PFSK-1 (cell line): ENCODE measurements around the gene TFAM.

Experiments
- FOXP2 ChIP-seq: optimal IDR thresholded peaks from 2 replicates; pipeline ENCODE3; 2011; ENCODE audit warnings: borderline replicate concordance, control low read depth, inconsistent platforms; ENCODE audit not compliant: insufficient read depth; ENCODE audit errors: extremely low read length, extremely low read depth
- POLR2AphosphoS5 ChIP-seq: IDR thresholded peaks from 2 replicates; pipeline ENCODE4 v1.6.1; 2012; ENCODE audit warnings: low read depth, mild to moderate bottlenecking, control low read depth, low read length, moderate library complexity
- SIN3A ChIP-seq: IDR thresholded peaks from 2 replicates; pipeline ENCODE4 v1.6.1; 2012; ENCODE audit warnings: mild to moderate bottlenecking, low read length, moderate library complexity, borderline replicate concordance; ENCODE audit not compliant: insufficient read depth
- TAF1 ChIP-seq: IDR thresholded peaks from 2 replicates; pipeline ENCODE4 v1.6.1; 2012; ENCODE audit warnings: low read length, control low read depth, borderline replicate concordance; ENCODE audit not compliant: insufficient read depth
- TF ChIP-seq, protein P1 (sequence below), 2 experiments: IDR thresholded peaks; 2 replicates each; pipeline versions ENCODE4 v1.6.1 to v1.8.0; 2011 to 2012; ENCODE audit warnings: low read depth in 2 of 2, low read length in 2 of 2, control low read depth in 1 of 2, inconsistent platforms in 1 of 2, mild to moderate bottlenecking in 1 of 2, moderate library complexity in 1 of 2; ENCODE audit not compliant: insufficient read depth in 1 of 2

Gene TFAM

GRCh38 chr10:58444321-58444720 lies 59.1 kb downstream of the TFAM start:
- no peak for TF ChIP-seq FOXP2
- TF ChIP-seq POLR2AphosphoS5 = no peak
- no peak for TF ChIP-seq TAF1
- no peak for TF ChIP-seq SIN3A
- TF ChIP-seq, protein P1, sequence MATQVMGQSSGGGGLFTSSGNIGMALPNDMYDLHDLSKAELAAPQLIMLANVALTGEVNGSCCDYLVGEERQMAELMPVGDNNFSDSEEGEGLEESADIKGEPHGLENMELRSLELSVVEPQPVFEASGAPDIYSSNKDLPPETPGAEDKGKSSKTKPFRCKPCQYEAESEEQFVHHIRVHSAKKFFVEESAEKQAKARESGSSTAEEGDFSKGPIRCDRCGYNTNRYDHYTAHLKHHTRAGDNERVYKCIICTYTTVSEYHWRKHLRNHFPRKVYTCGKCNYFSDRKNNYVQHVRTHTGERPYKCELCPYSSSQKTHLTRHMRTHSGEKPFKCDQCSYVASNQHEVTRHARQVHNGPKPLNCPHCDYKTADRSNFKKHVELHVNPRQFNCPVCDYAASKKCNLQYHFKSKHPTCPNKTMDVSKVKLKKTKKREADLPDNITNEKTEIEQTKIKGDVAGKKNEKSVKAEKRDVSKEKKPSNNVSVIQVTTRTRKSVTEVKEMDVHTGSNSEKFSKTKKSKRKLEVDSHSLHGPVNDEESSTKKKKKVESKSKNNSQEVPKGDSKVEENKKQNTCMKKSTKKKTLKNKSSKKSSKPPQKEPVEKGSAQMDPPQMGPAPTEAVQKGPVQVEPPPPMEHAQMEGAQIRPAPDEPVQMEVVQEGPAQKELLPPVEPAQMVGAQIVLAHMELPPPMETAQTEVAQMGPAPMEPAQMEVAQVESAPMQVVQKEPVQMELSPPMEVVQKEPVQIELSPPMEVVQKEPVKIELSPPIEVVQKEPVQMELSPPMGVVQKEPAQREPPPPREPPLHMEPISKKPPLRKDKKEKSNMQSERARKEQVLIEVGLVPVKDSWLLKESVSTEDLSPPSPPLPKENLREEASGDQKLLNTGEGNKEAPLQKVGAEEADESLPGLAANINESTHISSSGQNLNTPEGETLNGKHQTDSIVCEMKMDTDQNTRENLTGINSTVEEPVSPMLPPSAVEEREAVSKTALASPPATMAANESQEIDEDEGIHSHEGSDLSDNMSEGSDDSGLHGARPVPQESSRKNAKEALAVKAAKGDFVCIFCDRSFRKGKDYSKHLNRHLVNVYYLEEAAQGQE (IDR thresholded peaks at IDR 0.05; ENCODE audit: insufficient read depth in 1 of 2, low read depth in 2 of 2, low read length in 2 of 2) = no peak

DNA sequence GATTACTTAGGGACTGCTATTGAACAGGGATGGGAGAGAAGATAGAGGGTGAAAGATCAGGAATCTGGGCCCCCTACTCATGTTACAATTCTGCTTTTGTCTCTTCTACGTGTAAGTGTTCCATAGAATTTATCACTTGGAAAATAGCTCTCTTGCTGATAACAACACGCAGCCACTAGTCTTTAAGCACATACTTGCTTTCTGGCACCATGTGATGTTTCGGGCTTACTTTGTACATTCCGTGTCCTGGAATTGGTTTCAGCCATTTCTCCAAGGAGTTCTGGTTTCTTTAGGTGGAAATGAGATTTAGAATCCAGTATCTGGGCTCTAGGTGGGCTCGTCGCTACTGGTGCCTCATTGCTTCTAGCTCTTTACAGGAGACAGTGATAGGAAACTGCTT lies 59.7 kb downstream of the TFAM start:
- TF ChIP-seq SIN3A (no peak), POLR2AphosphoS5 (no peak), FOXP2 (no peak), TAF1 (no peak)
- TF ChIP-seq, protein P1 (IDR thresholded peaks at IDR 0.05; ENCODE audit: insufficient read depth in 1 of 2, low read depth in 2 of 2, low read length in 2 of 2) = no peak

- TF ChIP-seq TAF1 (no peak), SIN3A (no peak), POLR2AphosphoS5 (no peak), FOXP2 (no peak)
- TF ChIP-seq, protein P1 (IDR thresholded peaks at IDR 0.05; ENCODE audit: insufficient read depth in 1 of 2, low read depth in 2 of 2, low read length in 2 of 2) = no peak
These were observed 63.1 kb downstream of the TFAM start for GRCh38 chr10:58448121-58448935.
